Stimulated activated effector memory CD8-positive, alpha-beta T cell treated with anti-CD3 and anti-CD28 coated beads, Interleukin-12 subunit alpha, Interleukin-12 subunit beta, amount 100 ng/mL, for 72 hours (primary cell): ENCODE data around the gene LIF.

Experiments
- ATAC-seq: fragments of 150-1000 bp; cut with Tn5 transposase; 2 replicates; pipeline ENCODE4 v1.10.0; 2021
- DNase-seq, 2 donors: peaks; one replicate each; pipeline ENCODE4 v3.0.0; 2021 to 2022; ENCODE audit warnings: low spot score in 2 of 2
- H3K27ac Mint-ChIP-seq: one replicate; pipeline ENCODE4 v1.8.0; 2022; ENCODE audit warnings: mild to moderate bottlenecking, mixed read lengths
- H3K36me3 Mint-ChIP-seq: one replicate; pipeline ENCODE4 v1.8.0; 2022; ENCODE audit warnings: mild to moderate bottlenecking, mixed read lengths
- H3K4me1 Mint-ChIP-seq: one replicate; pipeline ENCODE4 v1.8.0; 2022; ENCODE audit warnings: mixed read lengths
- H3K4me3 Mint-ChIP-seq: one replicate; pipeline ENCODE4 v1.8.0; 2022; ENCODE audit warnings: mild to moderate bottlenecking, mixed read lengths
- H3K9me3 Mint-ChIP-seq: one replicate; pipeline ENCODE4 v1.8.0; 2022; ENCODE audit warnings: mixed read lengths

The LIF gene

DNA sequence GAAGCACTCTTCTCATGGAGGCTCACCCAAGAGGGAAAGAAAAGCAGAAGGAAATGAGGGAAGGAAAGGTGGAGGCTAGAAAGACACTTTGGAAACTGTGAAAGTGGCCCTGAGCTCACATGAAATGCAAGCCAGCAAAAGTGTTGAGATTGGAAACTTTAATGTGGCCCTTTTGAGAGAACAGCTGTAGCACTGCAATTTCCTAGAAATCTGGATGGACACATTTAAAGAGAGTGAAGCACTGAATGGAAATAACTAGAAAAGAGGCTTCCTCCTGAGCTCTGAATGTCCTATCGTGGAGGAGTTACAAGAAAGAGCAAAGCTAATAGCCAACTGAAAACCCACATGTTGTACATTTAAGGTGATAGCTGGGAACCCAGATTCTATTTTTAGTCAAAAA is 56.0 kb downstream of the LIF start:
- Mint-ChIP-seq H3K36me3 (no peaks in the 10 kb centered on the region), H3K9me3 (no peaks in the 10 kb centered on the region), H3K4me3 (no peak overlapping the region), H3K27ac (peak overlapping the region; percentile 23), H3K4me1 (peaks cover 60% of the 10 kb centered on the region)
- no peak for ATAC-seq
- no peak for DNase-seq
